ENCODE data around the gene FRMD4B.

FRMD4B gene

DNA sequence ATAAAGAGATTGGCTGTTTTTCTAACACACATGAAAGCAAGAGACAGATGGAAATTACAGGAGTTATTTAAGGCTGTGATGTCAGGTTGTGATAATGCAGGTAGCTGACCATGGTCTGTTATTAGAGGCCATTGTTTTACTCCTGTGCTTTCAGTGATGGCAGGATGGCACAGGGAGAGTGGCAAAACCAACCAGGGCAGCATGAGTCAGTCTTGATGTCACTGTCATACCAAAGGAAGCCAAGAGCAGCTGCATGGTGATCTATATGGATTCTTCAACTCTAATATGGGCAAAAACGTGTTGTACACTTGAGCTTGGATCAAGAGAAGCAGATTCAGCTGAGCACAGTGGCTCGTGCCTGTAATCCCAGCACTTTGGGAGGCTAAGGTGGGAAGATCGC lies 171.6 kb downstream of the FRMD4B start:
- H3K4me1 ChIP-seq, result peaks cover 5% of the 10 kb centered on the region; the same call in 1 of the 2 replicates
- H3K4me3 ChIP-seq, result no peak overlapping the region
- DNase-seq (ENCODE audit: low spot score in 2 of 2), result no peak
- H3K36me3 ChIP-seq (replicated peaks), result no peaks in the 10 kb centered on the region
- no peaks in the 10 kb centered on the region for H3K9me3 ChIP-seq
- no peaks in the 10 kb centered on the region for H3K27me3 ChIP-seq (ENCODE audit: low read depth)
- in situ Hi-C loops (cut with MboI; ENCODE audit: low sequenced_read_pairs), result no loop called here

DNA sequence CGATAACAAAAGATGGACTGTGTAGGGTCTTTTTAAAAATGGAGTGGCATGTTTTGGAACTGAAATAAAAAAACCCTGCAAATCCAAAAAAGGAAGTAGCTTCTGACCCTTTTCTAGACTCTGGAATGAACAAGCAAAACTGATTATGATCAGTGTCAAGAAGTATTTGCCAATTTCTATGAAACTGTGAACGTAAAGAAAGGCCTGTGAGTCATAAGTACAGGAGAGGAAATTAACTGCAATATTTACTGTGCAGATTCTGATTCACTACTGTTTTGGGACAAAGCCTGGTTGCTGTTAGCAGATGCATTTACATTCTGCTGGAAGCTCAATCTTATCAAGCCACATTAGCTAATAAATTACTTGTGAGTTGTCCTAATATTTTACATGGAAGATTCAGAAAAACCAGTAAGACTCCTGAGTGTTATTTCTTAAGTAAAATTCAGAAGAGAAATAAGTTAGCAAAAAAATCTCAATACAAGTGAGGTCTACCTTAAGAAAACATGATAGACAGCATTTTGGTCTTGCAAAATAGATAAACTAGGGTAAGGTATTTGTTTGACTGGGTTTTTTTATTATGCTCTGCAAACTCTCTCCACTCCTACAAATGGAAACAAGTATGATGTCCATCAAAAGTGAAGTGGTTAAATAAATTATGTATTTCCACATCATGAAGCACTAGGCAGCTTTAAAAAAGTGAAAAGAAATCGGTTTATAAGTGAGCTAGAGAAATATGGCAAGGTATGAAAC lies 173.3 kb downstream of the FRMD4B start:
- DNase-seq (ENCODE audit: low spot score in 2 of 2), result no peak
- no peaks in the 10 kb centered on the region for H3K36me3 ChIP-seq (replicated peaks)
- no peak overlapping the region for H3K4me3 ChIP-seq
- peaks cover 5% of the 10 kb centered on the region; the same call in 1 of the 2 replicates for H3K4me1 ChIP-seq
- H3K9me3 ChIP-seq, result no peaks in the 10 kb centered on the region
- H3K27me3 ChIP-seq (ENCODE audit: low read depth), result no peaks in the 10 kb centered on the region
- in situ Hi-C loops (cut with MboI; ENCODE audit: low sequenced_read_pairs), result no loop called here

DNA sequence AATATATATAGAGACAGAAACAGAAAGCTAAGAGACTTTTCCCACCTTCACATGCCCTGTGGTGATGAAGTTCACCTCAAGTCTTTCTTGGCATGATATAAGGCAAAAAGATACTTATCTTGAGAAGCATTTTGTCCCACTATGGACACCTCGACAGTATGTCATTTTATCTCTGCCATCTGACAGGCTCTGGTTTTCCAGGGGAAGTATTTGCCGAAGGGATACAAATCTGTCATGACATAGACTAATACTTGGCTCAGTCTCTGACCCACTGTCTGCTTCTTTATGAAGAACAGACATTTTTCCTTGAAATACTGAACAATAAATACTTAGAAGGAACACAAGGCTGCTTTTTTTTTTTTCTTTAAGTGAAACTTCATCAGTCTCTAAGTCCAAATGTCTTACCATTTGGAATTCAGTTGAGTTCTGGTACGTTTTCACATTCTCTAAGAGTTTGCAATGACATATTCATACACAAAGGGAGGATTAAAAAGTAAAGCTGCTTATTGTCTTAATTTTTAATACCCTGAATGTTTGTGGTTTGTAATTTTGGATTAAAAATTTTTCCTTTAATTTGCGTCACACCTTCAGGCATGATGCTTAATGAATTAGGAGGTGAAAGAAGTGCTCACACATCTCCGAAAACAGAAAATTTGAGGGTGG lies 175.7 kb downstream of the FRMD4B start:
- in situ Hi-C loops (cut with MboI; ENCODE audit: low sequenced_read_pairs), result no loop called here
- Histone ChIP-seq H3K4me3 (no peak overlapping the region), H3K4me1 (peaks cover 5% of the 10 kb centered on the region; the same call in 1 of the 2 replicates), H3K36me3 (replicated peaks) (no peaks in the 10 kb centered on the region), H3K27me3 (ENCODE audit: low read depth) (no peaks in the 10 kb centered on the region), H3K9me3 (no peaks in the 10 kb centered on the region)
- DNase-seq (ENCODE audit: low spot score in 2 of 2), result no peak

DNA sequence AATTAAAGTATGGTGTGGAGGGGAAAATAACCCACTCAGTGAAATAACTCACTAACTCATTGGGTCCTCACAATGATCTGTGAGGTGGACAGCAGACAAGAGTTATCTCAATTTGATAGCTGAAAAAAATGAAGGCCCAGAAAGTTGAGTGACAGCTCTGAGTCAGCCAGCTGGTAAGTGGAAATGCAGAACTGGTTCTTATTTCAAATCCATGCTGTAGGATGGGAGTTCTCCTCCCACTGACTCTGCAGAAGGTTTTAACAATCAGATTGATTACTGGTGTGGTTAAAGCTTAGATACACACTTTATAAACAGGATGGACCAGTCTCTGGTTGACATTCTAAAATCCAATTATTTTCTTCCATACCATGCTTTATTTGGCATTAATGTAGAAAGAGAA lies 176.5 kb downstream of the FRMD4B start:
- in situ Hi-C loops (cut with MboI; ENCODE audit: low sequenced_read_pairs), result no loop called here
- DNase-seq (ENCODE audit: low spot score in 2 of 2), result no peak

DNA sequence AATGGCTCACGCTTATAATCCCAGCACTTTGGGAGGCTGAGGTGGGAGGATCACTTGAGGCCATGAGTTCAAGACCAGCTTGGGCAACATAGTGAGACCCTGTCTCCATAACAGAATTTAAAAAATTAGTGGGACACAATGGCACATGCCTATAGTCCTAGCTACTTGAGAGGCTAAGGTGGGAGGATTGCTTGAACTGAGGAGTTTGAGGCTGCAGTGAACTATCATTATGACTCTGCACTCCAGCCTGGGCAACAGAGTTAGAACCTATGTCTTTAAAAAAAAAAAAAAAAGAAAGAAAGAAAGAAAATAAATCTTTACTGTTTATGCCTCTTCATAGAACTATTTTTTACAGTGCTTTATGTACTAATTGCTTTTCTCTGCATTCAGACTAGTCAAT lies 178.9 kb downstream of the FRMD4B start:
- Histone ChIP-seq H3K36me3 (replicated peaks) (no peaks in the 10 kb centered on the region), H3K4me1 (peaks cover 5% of the 10 kb centered on the region; the same call in 1 of the 2 replicates), H3K27me3 (ENCODE audit: low read depth) (no peaks in the 10 kb centered on the region), H3K9me3 (no peaks in the 10 kb centered on the region), H3K4me3 (no peak overlapping the region)
- in situ Hi-C loops (cut with MboI; ENCODE audit: low sequenced_read_pairs), result no loop called here
- no peak for DNase-seq (ENCODE audit: low spot score in 2 of 2)

More for the DNA sequence above, 176.5 kb downstream of the FRMD4B start:
- Histone ChIP-seq H3K4me3 (no peak overlapping the region), H3K9me3 (no peaks in the 10 kb centered on the region), H3K27me3 (ENCODE audit: low read depth) (no peaks in the 10 kb centered on the region), H3K36me3 (replicated peaks) (no peaks in the 10 kb centered on the region), H3K4me1 (peaks cover 5% of the 10 kb centered on the region; the same call in 1 of the 2 replicates)

DNA sequence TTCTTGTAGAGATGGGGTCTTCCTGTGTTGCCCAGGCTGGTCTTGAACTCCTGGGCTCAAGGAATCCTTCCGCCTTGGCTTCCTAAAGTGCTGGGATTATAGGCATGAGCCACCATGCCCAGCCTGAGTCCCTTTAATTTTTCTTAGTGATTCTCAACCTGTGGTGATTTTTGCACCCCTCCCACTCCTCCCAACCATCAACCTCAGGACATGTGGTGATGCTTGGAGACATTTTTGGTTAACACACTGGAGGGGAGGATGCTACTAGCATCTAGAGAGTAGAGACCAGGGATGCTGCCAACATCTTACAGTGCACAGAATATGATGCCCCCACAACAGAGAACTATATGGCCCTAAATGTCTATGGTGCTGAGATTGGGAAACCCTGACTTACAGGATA lies 180.5 kb downstream of the FRMD4B start:
- in situ Hi-C loops (cut with MboI; ENCODE audit: low sequenced_read_pairs), result no loop called here
- no peak for DNase-seq (ENCODE audit: low spot score in 2 of 2)

DNA sequence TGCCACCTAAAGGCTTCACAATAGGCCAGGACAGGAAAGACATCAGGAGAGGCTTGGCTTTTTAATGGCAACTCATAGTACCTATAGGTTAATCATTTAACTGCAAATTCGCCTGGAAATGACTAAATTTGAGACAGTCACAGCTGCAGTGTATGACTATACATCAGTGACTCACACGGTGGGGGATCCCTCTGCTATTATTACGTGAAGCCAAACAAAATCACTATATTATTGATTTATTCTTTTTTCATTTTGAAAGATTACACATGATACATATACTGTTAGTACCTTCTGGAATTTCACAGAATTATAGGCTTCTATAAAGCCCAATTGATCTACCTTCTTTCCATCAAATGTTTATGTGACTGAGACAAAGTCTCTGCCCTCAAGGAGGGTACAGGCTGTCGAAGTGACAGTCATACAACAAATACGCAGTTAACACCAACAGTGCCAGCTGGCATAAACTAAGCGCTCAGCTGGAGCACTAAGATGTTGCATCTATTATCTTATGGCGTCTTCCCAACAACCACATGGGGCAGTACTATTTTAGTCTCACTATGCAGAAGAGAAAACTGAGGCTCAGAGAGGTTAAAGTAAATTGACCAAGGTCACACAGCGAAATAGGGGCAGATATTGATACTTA lies 181.5 kb downstream of the FRMD4B start:
- no peaks in the 10 kb centered on the region for H3K9me3 ChIP-seq
- no peak overlapping the region for H3K4me3 ChIP-seq
- in situ Hi-C loops (cut with MboI; ENCODE audit: low sequenced_read_pairs), result no loop called here
- no peaks in the 10 kb centered on the region for H3K27me3 ChIP-seq (ENCODE audit: low read depth)
- DNase-seq (ENCODE audit: low spot score in 2 of 2), result no peak
- H3K4me1 ChIP-seq, result peaks cover 7% of the 10 kb centered on the region
- H3K36me3 ChIP-seq (replicated peaks), result no peaks in the 10 kb centered on the region

More for the DNA sequence above, 180.5 kb downstream of the FRMD4B start:
- no peaks in the 10 kb centered on the region for H3K36me3 ChIP-seq (replicated peaks)
- H3K4me3 ChIP-seq, result no peak overlapping the region
- no peaks in the 10 kb centered on the region for H3K9me3 ChIP-seq
- H3K27me3 ChIP-seq (ENCODE audit: low read depth), result no peaks in the 10 kb centered on the region
- peaks cover 7% of the 10 kb centered on the region for H3K4me1 ChIP-seq

DNA sequence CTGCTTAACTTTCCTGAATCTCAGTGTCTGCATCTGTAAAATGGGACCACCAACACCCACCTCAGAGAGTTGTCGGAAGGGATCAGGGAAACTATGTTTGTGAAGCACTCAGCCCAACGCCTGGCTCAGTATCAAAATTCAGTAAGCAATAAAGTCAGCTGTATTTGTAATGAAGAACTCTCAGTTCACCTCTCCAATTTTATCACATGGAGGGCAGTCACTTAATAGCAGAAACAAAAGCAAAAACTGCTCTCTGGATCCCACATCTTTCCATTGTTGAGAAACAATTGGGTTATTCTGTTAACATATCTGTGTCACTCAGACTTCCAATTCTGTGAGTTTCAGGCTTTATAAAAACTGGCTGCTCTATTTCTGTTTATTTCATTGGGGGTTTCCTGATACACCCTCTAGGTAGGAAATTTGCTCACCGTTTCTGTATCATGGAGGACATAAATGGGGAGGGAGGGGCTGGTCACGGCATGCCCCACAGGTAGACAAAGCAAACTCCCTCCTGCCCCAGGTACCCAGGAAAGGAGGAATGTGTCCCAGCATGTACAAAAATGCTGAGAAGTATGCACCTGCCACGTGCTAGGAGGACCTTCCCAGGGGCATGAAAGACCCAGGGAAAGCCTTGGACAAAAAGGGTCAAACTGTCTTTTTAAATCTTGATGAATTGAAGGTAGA lies 182.1 kb downstream of the FRMD4B start:
- in situ Hi-C loops (cut with MboI; ENCODE audit: low sequenced_read_pairs), result no loop called here
- H3K36me3 ChIP-seq (replicated peaks), result no peaks in the 10 kb centered on the region
- no peaks in the 10 kb centered on the region for H3K27me3 ChIP-seq (ENCODE audit: low read depth)
- DNase-seq (ENCODE audit: low spot score in 2 of 2), result no peak
- H3K4me3 ChIP-seq, result no peak overlapping the region
- H3K9me3 ChIP-seq, result no peaks in the 10 kb centered on the region
- peaks cover 7% of the 10 kb centered on the region for H3K4me1 ChIP-seq

DNA sequence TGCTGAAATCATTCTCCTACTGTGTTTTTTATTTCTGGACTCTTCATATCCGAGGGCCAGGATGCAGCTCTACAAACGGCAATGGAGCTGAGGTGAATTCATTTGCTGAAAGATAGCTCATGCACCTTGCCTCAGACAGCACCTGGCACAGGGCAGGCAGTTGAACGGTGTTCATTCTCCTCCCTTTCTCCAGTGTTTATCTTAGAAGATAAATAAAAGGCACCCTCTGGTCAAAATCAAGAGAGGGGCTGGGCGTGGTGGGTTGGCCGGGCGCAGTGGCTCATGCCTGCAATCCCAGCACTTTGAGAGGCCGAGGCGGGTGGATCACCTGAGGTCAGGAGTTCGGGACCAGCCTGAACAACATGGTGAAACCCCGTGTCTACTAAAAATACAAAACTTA lies 184.2 kb downstream of the FRMD4B start:
- H3K9me3 ChIP-seq, result 0 out of 2 replicates have a peak, but pooled peaks cover 2% of the 10 kb centered on the region
- in situ Hi-C loops (cut with MboI; ENCODE audit: low sequenced_read_pairs), result no loop called here
- no peak for DNase-seq (ENCODE audit: low spot score in 2 of 2)
- H3K36me3 ChIP-seq (replicated peaks), result no peaks in the 10 kb centered on the region
- no peak overlapping the region for H3K4me3 ChIP-seq
- H3K4me1 ChIP-seq, result peaks cover 7% of the 10 kb centered on the region
- H3K27me3 ChIP-seq (ENCODE audit: low read depth), result no peaks in the 10 kb centered on the region

DNA sequence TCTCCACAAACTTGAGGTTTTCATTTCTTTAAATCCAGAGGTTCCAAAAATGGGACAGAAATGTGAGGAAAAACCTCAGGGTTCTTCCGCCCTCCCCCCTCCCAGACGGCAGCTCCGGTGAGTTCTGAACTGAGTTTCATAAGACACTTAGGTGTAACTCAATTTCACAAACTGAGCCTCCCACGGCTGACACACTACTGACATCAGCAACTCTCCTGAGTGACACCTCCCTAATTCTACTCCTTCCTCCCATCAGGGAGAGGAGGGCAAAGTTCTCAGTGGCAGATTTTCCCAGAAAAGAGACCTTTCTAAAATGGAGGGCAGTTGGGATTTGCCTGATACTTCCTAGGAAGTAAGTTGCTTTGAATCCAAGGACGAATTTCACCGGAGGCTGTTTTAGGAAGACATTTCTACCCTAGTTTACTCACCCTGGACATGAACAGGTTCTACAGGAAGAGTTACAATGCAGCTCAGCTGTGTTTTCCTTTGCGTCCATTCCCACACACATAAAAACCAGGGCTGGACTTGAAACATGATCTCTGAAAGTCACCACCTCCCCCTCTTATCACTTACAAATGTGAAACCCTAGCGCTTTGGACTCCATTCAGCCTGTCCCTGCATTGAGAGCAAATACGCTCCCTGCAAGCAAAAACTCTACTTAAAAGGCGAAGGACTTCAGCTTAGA lies 185.4 kb downstream of the FRMD4B start:
- DNase-seq (ENCODE audit: low spot score in 2 of 2), result no peak
- in situ Hi-C loops (cut with MboI; ENCODE audit: low sequenced_read_pairs), result no loop called here
- Histone ChIP-seq H3K4me1 (peaks cover 7% of the 10 kb centered on the region), H3K4me3 (no peak overlapping the region), H3K27me3 (ENCODE audit: low read depth) (no peaks in the 10 kb centered on the region), H3K9me3 (0 out of 2 replicates have a peak, but pooled peaks cover 2% of the 10 kb centered on the region), H3K36me3 (replicated peaks) (no peaks in the 10 kb centered on the region)

DNA sequence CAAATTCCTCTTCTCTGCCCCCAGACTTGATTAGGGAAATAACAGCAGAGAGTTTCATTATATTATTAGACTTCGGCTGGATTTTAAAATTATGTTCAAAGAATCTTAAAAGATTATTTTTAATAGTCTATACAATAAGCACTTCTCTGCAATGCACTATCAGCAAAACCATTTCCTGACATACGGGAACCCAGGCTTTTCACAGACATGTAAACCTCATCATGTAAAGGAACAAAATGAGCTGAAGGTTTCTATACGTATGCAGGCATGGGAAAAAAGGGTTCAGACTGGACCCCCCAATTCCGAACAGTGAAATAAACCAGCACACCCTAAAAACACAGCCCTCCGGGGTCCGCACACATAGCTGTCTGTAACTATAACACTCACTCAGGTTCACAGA lies 185.9 kb downstream of the FRMD4B start:
- in situ Hi-C loops (cut with MboI; ENCODE audit: low sequenced_read_pairs), result no loop called here
- DNase-seq (ENCODE audit: low spot score in 2 of 2), result no peak
- 0 out of 2 replicates have a peak, but pooled peaks cover 2% of the 10 kb centered on the region for H3K9me3 ChIP-seq
- no peaks in the 10 kb centered on the region for H3K27me3 ChIP-seq (ENCODE audit: low read depth)
- peaks cover 7% of the 10 kb centered on the region for H3K4me1 ChIP-seq
- no peak overlapping the region for H3K4me3 ChIP-seq
- no peaks in the 10 kb centered on the region for H3K36me3 ChIP-seq (replicated peaks)

DNA sequence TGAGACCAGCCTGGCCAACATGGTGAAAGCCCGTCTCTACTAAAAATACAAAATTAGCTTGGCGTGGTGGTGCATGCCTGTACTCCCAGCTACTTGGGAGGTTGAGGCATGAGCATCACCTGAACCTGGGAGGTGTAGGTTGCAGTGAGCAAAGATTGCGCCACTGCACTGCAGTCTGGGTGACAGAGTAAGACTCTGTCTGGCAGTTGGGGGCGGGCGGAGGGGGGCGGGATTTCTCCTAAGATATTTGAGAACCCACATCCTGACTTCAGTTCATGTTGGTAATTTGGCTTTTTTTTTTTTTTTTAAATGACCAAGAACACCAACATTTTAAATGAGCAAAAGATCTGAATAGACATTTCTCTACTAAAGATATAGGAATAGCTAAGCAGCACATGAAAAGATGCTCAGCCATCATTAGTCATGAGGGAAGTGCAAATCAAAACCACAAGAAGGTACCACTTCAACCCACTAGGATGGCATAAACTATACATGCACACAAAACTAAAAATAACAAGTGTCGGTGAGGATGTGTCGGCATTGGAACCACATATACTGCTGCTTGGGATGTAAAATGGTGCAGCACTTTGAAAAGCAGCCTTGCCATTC lies 187.9 kb downstream of the FRMD4B start:
- Histone ChIP-seq H3K4me1 (peaks cover 7% of the 10 kb centered on the region), H3K9me3 (0 out of 2 replicates have a peak, but pooled peaks cover 2% of the 10 kb centered on the region), H3K36me3 (replicated peaks) (no peaks in the 10 kb centered on the region; the same call in 1 of the 2 replicates), H3K27me3 (ENCODE audit: low read depth) (peaks cover 3% of the 10 kb centered on the region; the same call in 1 of the 2 replicates), H3K4me3 (no peak overlapping the region)
- in situ Hi-C loops (cut with MboI; ENCODE audit: low sequenced_read_pairs), result no loop called here
- no peak for DNase-seq (ENCODE audit: low spot score in 2 of 2)

DNA sequence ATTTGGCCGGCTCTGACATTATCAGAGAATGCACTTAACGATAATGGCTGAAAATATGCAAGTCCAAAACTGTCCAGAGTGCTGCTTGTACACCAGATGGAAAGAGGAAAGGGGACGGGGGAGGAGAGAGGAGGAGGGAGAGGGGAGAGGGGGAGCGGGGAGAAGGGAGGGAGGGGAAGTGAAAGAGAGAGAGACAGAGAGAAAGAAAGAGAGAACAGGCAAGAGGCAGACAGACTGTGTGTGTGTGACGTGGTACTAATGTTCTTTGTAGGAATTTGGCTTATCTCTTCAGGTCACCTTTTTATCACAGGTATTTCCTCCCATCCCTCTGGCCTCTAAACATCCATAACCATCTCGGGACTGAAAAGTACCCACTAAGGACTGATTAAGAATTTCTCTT lies 188.4 kb downstream of the FRMD4B start:
- Histone ChIP-seq H3K27me3 (ENCODE audit: low read depth) (peaks cover 3% of the 10 kb centered on the region; the same call in 1 of the 2 replicates), H3K4me1 (peaks cover 7% of the 10 kb centered on the region), H3K4me3 (no peak overlapping the region), H3K36me3 (replicated peaks) (no peaks in the 10 kb centered on the region; the same call in 1 of the 2 replicates), H3K9me3 (0 out of 2 replicates have a peak, but pooled peaks cover 2% of the 10 kb centered on the region)
- no peak for DNase-seq (ENCODE audit: low spot score in 2 of 2)
- in situ Hi-C loops (cut with MboI; ENCODE audit: low sequenced_read_pairs), result no loop called here

All from HAP-1 (cell line).